A549 treated with ZK216348 at 1 μM for 4 hours (cell line): ENCODE measurements around the gene SLCO4A1. TPM values are rescaled to one million over a fixed set of nuclear protein-coding genes. Genes with fewer than 3 reads are reported as not detected.

Experiments
- total RNA-seq: library from RNA; stranded (reverse); fragments of 200-300 nt; extraction: Qiagen RNA extraction; gene quantifications from 5 replicates; pipeline ENCODE4 v1.2.3, GENCODE V29; 2022; ENCODE audit warnings: low read depth

SLCO4A1 gene, protein sequence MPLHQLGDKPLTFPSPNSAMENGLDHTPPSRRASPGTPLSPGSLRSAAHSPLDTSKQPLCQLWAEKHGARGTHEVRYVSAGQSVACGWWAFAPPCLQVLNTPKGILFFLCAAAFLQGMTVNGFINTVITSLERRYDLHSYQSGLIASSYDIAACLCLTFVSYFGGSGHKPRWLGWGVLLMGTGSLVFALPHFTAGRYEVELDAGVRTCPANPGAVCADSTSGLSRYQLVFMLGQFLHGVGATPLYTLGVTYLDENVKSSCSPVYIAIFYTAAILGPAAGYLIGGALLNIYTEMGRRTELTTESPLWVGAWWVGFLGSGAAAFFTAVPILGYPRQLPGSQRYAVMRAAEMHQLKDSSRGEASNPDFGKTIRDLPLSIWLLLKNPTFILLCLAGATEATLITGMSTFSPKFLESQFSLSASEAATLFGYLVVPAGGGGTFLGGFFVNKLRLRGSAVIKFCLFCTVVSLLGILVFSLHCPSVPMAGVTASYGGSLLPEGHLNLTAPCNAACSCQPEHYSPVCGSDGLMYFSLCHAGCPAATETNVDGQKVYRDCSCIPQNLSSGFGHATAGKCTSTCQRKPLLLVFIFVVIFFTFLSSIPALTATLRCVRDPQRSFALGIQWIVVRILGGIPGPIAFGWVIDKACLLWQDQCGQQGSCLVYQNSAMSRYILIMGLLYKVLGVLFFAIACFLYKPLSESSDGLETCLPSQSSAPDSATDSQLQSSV
- total RNA-seq, result 6.4 to 11.6 TPM (median 9.4 TPM) in 5 replicates

DNA sequence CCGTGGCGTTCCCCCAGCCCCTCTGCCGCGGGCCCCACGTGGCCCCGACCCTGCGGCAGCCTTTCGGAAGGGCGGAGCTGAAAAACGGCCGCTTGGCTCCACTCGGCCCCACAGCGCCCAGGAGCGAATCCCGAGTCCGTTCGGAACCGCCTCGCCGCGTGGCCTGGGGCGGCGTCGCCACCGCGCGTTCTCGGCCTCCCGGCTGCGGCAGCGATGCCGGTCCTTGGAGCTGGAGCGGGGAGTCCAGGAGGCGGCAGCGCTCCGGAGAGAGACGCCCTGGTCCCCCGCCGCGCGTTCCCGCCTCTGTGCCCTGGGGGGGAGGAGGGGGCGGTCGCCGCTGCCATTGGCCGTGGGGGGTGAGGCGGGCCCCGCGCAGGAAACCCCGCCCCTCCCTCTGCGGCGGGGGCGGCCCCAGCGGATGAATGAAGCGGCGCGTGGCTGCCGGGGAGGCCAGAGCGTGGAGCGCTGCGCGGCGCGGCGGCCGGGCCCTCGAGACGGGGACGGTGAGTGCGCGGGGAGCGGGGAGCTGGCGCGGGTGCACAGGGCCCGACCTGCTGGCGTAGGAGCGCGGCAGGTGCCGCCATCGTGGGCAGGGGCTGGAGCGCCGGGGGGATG, at the start of gene SLCO4A1:
Gene SLCO4A1 (plus strand): TSS at position 453 of the 615 bp plus-strand sequence. CDS start 13,952 bp downstream, outside the sequence.

DNA sequence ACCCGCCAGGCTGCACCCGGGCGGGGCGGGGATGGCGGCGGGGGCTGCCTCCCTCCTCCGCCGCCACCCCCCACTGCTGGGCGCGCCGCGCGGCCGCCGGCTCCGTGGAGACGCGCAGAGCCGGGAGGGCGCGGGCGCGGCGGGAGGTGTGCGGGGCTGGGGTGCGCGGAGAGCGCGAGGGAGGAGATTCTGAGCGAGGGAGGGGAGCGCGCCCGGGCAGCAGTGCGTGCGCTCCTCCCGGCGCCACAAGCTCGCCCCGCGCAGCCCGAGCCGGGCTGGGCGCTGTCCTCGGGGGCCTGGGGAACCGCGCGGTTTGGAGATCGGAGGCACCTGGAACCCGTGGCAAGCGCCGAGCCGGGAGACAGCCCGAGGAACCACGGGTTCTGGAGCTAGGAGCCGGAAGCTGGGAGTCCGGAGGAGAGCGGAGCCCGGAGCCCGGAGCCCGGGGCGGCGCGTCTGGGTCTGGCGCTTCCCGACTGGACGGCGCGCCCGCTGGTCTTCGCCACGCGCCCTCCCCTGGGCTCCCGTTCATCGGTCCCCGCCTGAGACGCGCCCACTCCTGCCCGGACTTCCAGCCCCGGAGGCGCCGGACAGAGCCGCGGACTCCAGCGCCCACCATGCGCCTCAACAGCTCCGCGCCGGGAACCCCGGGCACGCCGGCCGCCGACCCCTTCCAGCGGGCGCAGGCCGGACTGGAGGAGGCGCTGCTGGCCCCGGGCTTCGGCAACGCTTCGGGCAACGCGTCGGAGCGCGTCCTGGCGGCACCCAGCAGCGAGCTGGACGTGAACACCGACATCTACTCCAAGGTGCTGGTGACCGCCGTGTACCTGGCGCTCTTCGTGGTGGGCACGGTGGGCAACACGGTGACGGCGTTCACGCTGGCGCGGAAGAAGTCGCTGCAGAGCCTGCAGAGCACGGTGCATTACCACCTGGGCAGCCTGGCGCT, 66.6 kb downstream of the SLCO4A1 start, which contains the start of gene NTSR1:
Gene NTSR1 (plus strand): TSS at position 246 of the 946 bp plus-strand sequence. CDS start 372 bp downstream, at position 618.

Other genes starting within 250 kb of the SLCO4A1 start
- gene CABLES2, start 235.2 kb upstream of the SLCO4A1 start, total RNA-seq, result 4.0 to 6.1 TPM (median 5.5 TPM) in 5 replicates
- gene RBBP8NL, start 215.0 kb upstream of the SLCO4A1 start, total RNA-seq, result 0.28 to 0.56 TPM (median 0.34 TPM) in 5 replicates
- 0.29 to 1.1 TPM (median 0.94 TPM) in 5 replicates for gene GATA5, start 166.5 kb upstream of the SLCO4A1 start, total RNA-seq
- 0.10 to 0.19 TPM (median 0.14 TPM) in 4 of 5 replicates, not detected in the other for gene NTSR1, start 66.3 kb downstream of the SLCO4A1 start, total RNA-seq
- 20.1 to 24.8 TPM (median 23.6 TPM) in 5 replicates for gene MRGBP, start 154.0 kb downstream of the SLCO4A1 start, total RNA-seq
- gene OGFR, start 162.3 kb downstream of the SLCO4A1 start, total RNA-seq, result 32.8 to 52.9 TPM (median 49.1 TPM) in 5 replicates
- gene COL9A3, start 174.5 kb downstream of the SLCO4A1 start, total RNA-seq, result 0.21 to 0.81 TPM (median 0.49 TPM) in 5 replicates
- gene TCFL5, start 219.3 kb downstream of the SLCO4A1 start, total RNA-seq, result 2.9 to 5.6 TPM (median 4.8 TPM) in 5 replicates